HG03097 (cell line): Measurements from ENCODE around the gene DHX58.

Experiments
- ATAC-seq: cut with Tn5 transposase; IDR thresholded peaks from one replicate; pipeline ENCODE4 v1.9.1; 2021; ENCODE audit not compliant: unreplicated experiment, low FRiP score

The DHX58 gene

DNA sequence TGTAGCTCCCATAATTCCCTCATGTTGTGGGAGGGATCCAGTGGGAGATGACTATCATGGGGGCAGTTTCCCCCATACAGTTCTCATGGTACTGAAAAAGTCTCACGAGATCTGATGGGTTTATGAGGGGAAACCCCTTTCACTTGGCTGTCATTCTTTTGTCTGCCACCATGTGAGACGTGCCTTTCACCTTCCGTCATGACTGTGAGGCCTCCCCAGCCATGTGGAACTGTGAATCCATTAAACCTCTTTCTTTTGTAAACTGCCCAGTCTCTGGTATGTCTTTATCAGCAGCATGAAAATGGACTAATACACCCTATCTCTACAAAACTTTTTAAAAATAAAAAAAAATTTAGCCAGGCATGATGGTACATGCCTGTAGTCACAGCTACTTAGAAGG lies 55.9 kb downstream of the DHX58 start:
- ATAC-seq, result no peak

DNA sequence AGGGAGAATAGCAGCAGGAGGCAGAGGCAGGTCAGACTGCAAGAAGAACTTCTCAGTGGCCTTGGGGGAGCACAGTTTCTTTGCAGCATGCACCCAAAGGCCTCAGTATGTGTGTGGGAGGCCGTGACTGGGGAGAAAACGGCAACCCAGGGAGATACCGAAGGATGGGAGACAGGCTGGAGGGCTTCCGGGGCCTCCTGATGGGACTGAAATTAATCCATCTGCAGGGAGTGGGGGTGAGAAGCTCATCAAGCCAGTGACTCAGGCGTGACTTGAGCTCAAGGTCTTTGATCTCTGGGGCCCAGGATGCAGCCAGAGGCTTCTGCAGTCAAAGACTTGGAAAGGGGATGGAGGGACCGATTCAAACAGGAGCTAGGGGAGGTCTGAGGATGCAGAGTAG lies 57.0 kb downstream of the DHX58 start:
- no peak for ATAC-seq

DNA sequence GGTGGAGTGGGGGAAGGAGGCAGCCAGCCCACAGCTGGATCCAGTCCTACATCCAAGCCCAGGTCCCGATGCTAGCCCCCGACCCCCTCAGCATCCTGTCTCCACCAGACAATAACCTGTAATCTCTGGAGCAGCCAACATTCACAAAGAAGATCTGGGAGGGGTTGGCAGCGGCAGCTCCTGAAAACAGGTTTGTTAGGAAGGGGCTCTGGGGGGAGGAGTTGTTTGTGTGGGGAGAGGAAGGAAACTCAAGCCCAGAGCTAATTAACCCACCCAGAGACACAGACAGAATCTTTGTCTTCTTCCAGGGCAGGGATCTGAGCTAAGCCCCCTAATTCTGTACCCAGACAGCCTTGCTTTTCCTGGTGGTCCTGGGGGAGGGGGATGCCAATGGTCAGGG lies 57.5 kb downstream of the DHX58 start:
- no peak for ATAC-seq

DNA sequence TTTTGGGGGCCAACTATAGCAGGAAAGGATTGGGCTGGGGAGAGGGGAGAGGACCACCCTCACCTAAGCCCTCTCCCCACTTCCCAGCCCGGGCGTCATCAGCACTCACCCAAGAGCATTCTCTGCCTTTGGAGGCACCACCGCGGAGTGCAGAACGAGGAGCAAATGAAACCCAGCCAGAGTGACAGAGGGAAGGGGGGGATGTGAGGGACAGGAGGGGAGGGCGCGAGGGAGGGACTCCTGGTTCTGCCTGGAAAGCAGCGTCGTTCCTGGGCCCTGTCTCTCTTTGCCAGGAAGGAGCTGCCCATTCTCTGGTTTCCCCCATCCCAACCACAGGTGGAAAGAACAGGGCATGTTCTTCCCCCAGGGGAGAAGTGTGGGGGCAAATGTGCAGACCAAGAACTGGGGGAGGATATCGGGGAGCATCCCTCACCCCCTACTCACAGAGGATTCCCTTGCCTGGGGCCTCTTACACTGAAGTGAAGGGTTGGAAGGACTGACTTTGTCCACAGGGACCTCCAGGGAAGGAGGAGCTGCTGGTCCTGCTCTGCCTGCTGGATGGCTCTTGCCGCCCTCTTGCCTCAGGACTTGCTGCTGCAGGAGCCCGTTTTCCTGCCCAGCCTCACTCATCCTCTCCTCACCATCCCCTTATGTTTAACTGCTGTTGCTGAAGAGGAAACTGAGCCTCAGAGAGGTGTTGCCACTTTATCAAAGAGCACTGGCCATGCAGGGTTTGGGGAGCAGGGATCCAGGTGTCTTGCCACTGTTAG lies 58.6 kb downstream of the DHX58 start:
- ATAC-seq, result no peak

DNA sequence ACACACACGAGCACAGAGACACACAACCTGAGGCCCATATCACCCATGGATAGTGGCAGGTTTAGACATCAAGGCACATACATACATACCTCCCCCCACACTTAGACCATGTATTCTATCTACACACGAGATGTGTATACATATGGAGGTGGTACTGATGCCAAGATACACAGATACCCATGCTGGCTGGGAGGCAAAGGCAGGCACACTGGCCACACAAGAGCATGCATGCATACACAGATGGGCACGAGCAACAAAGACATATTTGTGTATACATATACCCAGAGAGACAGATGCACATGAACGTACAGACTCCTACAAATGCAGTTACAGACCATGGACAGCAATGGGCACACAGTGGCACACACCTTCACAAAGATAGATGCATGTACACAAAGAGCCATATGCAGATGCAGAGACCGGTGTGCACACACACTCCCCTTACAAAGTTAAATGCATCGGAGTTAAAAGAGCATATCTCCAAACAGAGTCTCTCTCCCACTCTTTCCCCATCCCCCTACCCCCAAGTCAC lies 60.1 kb downstream of the DHX58 start:
- ATAC-seq, result no peak

DNA sequence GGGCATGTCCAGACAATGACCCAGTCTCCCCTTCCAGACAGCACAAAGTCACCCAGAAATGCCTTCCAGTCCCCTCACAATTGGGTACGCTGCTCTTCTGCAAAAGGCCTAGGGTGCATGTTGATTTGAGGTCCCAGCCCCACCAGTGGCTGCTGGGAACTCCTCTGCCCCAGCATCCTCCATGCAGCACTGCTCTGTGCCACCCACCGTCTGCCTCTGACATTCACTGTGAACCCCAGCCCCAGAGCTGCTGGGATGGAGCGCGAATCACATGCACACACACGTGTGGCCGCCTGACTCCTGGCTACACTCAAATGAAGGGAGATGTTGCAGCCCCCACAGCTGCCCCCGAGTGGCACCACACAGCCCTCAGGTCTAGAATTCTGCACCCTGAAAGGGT lies 60.9 kb downstream of the DHX58 start:
- no peak for ATAC-seq
